Left hindlimb (tissue), 1 donor: ENCODE results near the gene FLYWCH1.

Source experiments
- DNase-seq: peaks from one replicate; pipeline ENCODE4 v3.0.0-alpha.2; 2018

Gene FLYWCH1

DNA sequence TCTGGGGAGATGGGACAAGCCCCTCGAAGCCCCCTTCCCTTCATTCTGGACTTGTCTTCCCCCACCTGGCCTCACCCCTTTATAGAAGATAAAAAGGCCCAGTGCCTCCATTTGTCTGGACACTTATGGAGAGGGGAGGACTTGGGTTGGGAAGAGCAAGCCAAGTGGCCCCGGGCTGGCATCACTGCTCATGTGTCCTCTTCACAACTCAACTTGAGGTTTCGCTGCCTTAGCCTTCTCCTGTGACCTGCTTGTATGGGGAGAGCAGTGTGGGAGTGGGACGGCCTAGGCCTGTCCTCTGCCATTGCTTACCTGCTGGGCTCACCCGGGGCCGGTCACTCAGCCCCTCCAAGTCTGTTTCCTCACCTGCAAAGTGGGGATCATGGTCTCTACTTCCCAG, 58.8 kb downstream of the FLYWCH1 start:
- no peak for DNase-seq

DNA sequence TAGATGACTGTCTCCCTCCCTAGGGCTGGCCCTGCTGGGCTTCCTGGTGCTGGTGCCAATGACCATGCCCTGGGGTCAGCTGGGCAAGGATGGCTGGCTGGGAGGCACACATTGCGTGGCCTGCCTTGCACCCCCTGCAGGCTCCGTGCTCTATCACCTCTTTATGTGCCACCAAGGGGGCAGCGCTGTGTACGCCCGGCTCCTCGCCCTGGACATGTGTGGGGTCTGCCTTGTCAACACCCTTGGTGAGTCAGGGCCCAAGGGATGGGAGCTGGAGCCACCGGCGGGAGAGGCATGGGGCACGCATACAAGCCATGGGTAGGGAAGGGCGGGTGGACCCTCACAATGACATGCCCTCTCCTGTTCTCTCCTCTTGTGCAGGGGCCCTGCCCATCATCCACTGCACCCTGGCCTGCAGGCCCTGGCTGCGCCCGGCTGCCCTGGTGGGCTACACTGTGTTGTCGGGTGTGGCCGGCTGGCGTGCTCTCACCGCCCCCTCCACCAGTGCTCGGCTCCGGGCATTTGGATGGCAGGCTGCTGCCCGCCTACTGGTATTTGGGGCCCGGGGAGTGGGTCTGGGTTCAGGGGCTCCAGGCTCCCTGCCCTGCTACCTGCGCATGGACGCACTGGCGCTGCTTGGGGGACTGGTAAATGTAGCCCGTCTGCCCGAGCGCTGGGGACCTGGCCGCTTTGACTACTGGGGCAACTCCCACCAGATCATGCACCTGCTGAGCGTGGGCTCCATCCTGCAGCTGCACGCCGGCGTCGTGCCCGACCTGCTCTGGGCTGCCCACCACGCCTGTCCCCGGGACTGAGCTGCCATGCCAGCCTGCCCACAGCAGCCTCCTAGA, 59.6 kb downstream of the FLYWCH1 start:
- no peak for DNase-seq

DNA sequence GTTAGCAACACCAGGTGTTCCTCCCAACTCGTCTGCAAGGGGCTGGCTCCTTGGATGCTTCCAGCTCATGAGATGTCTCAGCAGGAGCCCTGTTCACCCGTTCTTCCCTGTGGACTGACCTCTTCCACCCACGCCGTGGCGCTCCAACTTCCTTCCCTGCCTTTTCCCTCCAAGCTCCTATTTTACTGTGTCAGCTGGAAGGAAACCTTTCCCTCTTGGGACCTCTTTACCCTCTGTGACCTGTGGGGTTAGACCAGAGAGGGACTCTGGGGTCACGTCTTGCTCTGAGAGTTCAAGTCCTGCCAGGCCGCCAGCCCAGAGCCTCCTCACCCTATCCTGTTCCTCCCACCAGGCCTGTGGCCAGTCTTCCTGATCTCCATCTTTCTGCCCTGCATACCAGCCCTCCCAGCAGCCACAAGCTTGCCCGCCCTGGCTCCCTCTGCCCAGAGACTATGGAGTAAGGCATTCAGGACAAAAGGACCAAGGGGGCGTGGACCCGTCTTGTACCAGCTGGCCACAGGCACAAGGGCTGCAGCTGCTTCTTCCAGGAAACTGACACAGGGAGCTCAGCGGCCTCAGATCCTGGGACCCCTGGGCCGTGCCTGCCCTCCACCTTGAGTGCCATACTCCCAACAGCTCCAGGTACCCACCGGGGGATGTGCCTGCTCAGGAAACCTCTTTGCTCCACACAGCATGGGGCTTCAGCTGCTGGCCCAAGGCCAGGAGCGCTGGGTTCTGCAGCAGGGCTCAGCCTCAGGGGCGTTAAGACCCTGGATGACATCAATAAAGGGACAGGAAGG, 60.5 kb downstream of the FLYWCH1 start:
- DNase-seq: no peak

DNA sequence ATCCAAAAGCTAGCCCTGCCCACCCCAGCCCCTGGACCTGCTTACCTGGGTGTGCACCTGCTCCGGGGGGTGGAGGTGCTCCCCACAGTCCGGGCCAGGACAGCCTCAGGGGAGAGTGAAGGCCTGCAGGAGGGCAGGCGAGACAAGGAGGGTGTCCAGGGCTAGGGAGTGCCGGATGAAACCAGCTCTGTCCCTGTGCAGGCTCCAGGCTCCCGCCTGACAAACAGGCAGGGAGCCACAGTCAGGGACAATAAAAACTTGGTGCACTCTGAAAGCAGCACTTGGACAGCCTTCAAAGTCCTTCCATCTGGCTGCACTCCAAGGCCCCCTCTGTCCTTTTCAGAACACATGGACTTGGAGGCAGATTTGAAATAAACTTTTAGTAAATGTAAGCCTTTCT, 61.4 kb downstream of the FLYWCH1 start:
- DNase-seq: no peak

DNA sequence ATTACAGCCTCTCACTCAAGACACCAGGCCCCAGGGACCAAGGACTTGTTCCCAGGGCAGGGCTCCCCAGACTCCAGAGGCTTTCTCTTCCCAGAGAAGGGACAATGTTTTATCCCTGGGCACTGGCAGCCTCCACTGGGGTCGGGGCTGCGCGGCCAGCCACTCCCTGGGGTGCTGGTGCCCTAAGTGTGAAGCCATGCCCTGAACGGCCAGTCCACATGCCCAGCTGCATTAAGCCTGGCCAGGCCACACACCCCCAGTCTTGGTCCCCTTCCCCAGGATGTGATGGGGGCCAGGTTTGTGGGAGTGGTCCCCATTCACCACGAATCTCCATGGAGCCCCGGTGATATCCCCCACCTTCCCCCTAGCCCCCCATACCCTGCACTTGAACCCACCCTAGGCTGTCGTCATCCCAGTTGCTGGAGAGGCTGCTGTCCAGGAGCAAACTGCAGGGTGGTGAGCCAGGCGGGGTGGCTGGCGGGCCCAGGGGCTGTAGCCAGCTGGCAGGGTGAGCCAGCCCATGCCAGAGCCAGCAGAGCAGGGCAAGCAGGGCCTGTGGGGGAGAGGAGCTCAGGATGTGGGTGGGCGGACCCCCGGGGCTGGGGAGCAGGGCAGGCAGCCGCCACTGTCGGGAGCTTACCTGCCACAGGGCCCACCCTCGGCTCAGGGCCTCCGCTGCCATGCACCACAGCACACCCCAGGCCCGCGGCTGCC, 62.0 kb downstream of the FLYWCH1 start:
- DNase-seq: no peak

DNA sequence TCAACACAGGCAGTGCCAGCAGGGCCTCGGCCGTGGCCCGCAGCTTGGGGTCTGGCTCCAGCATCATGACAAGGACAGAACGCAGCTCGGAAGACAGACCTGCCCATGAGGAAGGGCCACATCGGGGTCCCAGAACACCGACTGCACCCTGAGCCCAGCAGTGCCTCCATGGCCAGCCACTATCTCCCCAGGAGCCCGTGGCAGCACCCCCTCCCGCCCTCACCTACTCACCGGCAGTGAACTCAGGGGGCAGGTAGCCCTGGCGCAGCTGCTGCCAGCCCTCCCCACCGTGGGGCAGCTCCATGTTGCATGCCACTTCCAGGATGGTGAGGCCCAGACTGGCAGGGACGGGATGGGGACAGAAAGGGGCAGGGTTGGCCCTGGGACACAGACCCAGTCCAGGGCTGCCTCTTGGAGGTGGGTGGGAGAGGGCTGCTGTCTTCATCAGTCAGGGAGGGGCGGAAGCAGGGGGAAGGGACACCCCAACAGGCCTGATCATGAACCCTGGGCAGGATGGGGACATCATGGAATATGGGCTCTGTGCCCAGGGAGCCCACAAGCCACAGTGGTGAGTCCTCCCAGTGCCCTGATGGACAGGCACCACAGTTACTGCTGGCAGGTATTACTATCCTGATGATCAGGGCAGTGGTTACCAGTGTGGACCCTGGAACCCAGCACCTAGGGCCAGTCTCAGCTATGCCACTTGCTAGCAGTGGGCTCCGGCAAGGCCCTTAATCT, 62.8 kb downstream of the FLYWCH1 start:
- DNase-seq: no peak

DNA sequence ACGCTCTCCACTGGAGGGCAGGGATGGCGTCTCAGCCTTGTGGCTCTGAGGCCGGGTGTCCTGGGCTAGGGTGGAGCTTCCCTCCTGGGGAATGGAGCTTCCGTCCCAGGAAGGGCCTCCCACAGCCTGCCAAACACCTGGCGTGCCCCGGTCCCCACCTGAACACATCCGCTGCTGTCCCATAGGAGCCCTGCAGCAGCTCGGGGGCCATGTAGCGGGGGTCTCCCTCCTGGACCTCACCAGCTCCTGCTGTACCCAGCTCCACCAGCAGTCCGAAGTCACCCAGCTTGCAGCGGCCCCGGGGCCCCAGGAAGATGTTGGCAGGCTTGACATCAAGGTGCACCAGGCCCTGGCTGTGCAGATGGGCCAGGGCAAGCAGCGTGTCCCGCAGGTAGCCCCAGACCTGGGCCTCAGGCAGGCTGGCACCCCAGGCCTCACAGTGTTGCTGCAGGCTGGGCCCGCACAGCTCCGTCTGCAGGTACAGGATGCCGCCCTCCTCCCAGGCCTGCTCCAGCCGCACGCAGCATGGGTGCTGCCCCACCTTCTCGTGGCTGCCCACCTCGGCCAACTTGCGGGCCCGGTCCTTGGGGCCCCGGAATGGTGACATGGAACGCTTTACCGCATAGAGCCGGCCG, 63.5 kb downstream of the FLYWCH1 start:
- no peak for DNase-seq

DNA sequence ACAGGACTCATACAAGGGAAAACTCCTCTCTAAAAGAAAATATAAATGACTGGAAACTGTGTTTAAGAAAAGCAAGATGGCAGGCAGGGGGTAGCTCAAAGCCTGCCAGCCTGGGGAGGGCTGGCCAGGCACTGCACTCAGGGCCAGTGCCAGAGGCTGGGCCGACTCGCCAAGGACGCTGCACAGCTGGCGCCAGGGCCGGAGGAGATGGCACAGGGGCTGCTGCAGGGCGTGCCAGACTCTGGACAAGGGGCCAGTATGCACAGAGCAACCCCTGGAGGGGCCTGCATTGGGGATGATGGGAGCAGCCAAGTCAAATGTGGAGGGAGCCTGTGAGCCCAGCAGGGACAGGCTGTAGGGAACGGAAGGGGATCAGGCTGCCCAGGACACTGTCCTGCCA, 64.5 kb downstream of the FLYWCH1 start:
- no peak for DNase-seq

DNA sequence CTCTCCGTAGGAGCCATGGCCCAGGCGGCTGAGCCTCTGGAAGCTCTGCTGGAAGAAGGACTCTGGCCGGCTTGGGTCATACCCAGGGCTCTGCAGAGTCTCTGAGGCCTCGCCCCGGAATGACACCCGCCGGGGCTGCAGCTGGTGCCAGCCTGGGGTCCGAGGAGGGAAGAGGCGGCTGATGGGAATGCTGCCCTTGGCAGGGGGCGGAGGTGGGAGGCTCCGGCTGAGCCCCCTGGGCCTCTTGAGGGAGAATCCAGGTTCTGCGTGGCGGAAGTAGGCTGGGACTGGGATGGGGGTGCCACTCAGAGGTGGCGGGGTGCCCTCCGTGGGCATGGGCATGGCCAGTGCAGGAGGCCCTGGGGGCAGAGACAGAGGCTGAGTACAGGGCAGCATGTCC, 64.9 kb downstream of the FLYWCH1 start:
- no peak for DNase-seq

DNA sequence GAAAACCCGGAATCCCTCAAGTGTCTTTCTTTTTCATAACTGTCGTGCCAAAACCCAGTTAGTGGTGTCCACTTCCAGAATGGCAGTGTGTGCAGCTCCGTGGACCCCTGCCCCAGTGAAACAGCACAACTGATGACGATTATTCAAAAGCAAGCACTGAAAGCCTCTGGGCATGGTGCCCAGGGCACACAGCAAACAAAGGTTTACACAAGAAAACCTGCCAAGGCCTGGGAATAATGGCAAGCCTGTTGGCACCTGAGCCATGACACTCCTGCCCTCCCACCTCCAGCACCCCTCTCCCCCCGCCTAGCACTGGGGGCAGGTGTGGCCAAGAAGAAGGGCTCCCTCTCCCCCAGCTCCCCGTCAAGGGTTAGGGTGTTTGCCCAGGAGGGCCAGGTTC, 65.7 kb downstream of the FLYWCH1 start:
- DNase-seq: no peak

DNA sequence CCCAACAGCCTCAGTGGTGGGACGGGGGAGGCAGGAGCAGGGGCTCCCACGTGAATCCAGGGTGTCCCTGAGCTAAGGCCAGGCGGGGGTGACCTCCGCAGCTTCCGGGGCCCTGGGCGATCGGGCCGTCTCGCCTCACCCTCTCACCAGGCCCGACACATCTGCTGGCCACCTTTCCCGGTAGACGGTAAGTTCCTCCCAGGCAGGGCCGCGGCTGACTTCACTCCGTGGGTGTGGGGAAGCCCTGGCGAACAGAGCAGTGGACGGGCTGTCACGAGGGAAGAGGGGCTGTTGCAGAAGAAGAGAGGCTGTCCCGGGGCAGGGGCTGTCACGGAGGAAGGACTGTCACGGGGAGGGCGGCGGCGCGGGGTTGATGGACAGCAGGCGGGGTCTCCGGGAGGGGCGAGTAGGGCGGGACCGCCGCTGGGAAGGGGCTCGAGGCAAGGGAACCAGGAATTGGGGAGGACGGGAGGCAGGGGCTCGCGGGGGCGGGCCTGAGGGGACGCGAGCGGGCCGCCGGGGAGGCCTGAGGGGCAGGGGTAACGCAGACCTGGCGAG, 68.0 kb downstream of the FLYWCH1 start:
- DNase-seq: no peak

DNA sequence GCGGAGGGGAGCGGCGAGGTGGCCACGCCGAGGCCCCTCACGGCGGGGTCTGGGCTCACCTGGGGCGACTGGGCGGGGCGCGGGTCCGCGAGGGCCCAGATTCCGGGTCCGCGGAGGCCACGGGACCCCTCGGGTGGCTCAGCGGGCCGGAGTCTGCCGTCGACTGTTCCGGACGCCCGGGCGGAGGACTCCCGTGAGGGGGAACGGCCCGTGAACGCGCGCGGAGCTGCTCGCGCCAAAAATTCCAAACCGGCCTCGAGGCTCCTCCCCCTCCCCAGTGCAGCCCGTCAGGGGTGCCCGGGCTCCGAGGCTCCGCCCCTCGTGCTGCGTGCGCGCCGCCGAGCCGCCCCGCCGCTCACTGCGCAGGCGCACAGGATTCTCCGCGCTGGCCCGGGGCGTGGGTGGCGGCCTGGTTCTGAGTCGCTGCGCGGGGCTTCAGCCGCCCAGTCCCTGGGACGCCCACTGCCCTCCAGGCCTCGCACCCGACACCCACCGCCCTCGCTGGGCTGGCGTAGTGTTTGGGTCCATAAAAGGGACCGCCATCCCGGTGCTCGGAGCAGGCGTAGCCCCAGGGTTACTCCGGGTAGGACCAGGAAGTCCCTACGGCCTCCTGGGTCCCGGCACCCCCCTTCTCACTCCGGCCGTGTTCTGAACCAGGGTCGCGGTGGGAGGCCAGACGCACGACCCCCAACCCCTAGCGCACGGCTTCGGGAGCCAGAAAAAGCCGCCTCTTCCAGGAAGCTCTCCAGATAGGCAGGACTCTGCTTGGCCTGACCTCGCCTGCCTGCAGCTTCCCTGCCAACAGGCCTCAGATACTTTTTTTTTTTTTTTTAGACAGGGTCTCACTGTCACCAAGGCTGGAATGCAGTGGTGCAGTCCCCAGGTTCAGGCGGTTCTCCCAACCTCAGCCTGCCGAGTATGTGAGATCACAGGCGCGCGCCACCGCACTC, 68.8 kb downstream of the FLYWCH1 start, which contains the start of gene PKMYT1:
Gene PKMYT1, minus strand, starts transcription at position 220 of the 950 bp plus-strand sequence. CDS start 789 bp downstream, outside the sequence.
- peak; percentile 95 for DNase-seq

DNA sequence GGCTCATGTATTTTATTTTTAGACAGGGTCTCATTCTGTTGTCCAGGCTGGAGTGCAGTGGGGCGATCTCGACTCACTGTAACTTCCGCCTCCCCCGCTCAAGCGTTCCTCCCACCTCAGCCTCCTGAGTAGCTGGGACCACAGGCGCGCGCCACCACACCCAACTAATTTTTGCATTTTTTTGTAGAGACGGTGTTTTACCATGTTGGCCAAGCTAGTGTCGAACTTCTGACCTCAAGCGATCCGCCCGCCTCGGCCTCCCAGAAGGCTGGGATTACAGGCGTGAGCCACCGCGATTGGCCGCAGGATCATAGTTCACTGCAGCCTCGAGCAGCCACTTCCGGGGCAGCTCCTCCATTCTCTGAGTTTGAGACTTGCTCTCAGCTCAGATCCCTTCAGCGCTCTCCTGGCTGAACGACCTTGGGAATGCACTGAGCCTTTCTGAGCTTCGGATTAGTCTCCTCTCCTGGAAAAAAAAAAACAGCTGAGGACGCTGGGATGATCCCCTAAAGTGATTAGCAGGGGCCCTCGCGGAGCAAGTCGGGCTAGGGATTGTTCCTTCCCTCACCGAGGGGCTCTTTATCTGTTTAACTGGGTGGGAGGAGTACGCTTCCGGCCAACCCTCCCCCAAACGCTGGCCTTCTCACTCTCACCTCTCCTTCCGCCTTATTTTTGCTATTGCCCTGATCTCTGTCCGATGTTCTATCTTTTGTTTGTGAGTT, 69.6 kb downstream of the FLYWCH1 start:
- no peak for DNase-seq

DNA sequence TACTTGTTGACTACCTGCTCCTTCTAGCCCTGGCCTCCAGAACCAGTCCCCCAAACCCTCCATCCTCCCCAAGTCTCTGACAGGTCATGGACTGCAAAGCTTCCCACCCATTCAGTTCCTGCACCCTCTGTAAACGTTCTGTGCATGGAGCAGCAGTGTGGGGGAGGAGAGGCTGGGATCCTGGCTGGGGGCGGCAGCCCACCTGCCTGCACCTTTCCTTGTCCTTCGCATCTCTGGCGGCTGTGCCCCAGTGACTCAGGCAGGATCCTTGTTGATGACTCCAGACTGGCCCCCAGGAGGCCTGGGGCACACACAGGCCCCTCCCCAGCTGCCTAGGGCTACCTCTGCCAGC, 70.1 kb downstream of the FLYWCH1 start:
- no peak for DNase-seq

DNA sequence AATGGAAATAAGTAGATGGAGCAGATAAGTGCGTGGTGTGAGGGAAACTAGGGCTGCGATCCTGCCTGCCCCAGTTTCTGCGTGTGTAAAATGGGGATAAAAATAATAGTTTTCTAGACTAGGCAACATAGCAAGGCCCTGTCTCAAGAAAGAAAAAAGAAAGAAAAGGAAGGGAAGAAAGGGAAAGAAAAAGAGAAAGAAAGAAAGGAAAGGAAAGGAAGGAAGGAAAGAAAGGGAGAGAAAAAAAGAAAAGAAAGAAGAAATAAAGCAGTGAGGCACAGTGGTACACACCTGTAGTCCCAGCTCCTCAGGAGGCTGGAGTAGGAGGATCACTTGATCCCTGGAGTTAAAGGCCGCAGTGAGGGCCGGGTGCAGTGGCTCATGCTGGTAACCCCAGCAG, 70.7 kb downstream of the FLYWCH1 start:
- no peak for DNase-seq

DNA sequence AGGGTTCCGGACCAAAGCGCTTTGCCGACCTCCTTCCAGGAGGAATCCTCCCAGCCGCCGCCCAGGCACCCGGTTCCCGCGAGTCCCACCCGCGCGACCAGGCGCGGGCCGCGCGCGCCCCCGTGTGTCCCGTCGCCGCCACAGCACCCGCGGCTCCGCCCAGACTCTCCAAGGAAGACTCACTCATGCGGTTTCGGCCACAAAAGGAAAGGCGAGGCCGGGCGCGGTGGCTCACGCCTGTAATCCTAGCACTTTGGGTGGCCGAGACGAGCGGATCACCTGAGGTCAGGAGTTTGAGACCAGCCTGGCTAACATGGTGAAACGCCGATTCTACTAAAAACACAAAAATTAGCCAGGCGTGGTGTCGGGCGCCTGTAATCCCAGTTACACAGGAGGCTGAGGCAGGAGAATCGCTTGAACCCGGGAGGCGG, 72.0 kb downstream of the FLYWCH1 start:
- peak; percentile 85 for DNase-seq

DNA sequence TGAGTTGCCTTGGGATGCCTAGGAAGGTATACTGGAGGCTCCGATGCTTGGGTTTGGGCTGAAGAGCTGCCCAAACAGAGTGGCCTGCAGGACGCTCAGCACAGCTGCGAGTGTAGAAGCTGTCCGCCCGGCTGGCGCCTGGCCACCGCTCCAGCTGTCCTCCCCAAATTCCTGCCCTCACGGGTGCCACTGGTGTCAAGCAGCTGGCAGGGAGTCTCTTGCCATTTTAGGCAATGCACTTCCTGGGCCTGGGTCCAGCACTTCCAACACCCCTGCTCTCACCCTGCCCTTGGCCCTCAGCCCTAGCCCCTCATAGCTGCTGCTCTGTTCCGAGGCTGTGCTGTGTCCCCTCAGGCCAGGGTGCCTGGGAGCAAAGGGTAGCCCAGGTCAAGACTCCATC, 73.7 kb downstream of the FLYWCH1 start:
- DNase-seq: peak; percentile 77

DNA sequence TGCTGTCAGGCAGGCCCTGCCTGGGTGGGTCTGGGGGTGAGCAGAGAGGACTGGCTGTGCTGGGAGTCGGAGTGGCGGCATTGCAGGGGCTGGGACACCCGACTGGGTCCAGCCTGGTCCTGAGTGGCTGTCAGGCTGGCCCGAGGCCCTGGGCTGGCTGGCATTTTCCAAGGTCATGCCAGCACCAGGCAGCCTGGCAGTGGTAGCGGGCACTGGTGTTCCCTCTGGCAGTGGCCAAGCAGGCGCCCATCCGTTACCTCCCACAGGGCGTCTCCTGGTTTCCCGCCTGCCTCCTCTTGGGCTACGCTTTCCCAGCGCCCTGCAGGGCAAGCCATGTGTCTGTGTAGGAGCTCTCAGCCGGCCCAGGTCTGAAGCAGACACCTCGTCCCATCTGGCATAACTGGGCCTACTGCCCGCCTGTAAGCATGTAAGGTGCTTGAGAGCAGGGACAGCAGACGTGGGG, 74.2 kb downstream of the FLYWCH1 start:
- DNase-seq: no peak

DNA sequence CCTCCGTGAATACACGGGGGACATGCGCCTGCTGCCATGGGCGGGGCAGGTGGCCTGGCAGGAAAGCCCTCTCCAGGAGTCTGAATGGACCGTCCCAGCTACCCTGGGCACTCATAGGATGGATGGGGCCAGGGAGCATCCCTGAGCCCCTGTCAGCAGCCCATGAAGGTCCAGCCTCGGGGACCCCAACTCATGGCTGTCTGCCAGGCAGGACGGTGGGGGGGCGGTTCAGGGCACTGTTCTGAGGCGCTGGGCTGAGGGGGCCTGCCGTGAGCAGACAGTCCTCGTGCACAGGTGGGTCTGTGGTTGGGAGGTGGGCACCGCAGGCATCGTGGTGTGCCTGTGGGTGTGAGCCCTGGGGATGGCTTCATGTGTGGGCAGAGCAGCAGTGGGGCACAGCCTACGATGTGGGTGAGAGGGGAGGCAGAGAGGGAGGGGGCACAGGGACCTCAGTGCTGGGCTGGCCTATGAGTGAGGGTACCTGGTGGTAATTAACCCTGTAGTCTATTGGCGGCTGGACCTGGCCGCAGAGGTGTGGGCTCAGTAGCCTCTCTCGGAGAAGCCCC, 75.0 kb downstream of the FLYWCH1 start:
- DNase-seq: no peak

DNA sequence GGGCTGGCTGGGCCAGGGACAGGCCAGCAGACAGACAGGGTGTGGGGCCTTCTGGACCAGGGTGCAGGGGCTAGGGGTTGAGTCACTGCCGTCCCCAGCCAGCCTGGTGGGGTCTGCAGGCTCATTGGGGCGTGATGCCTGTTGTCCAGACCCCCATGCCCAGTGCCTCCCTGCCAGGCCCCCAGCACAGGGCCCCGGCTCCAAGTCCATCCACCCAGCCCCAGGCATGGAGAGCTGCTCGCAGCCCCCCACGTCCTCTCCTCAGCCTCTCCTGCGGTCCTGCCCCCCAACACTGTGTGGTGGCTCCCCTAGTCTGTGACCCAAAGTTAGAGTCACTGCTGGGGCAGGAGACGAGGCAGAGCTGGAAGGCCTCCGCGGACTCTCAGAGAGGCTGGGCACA, 75.6 kb downstream of the FLYWCH1 start:
- no peak for DNase-seq
